Liver (tissue), 9 donors: ENCODE results near the gene RBM45. TPM values are rescaled to one million over a fixed set of nuclear protein-coding genes. Genes with fewer than 3 reads are reported as not detected.

ENCODE experiments used
- DNase-seq: peaks from one replicate; pipeline ENCODE4 v3.0.0-alpha.2; 2017; ENCODE audit warnings: low spot score
- H3K27ac ChIP-seq, 2 donors: one replicate each; pipeline ENCODE4 v1.7.0; 2013; ENCODE audit warnings: inconsistent platforms in 2 of 2, low read length in 2 of 2, control low read depth in 1 of 2, low read depth in 1 of 2, mild to moderate bottlenecking in 1 of 2
- H3K27me3 ChIP-seq, 4 donors: one replicate each; pipeline versions ENCODE4 v1.6.1 to v1.7.0; 2013; ENCODE audit warnings: low read length in 3 of 4, inconsistent platforms in 1 of 4, mild to moderate bottlenecking in 1 of 4, moderate library complexity in 1 of 4; ENCODE audit not compliant: control insufficient read depth in 4 of 4, insufficient read depth in 4 of 4
- H3K36me3 ChIP-seq, 4 donors: one replicate each; pipeline versions ENCODE4 v1.6.1 to v1.7.0; 2013; ENCODE audit warnings: low read length in 3 of 4, mild to moderate bottlenecking in 3 of 4, low read depth in 1 of 4, moderate library complexity in 1 of 4; ENCODE audit not compliant: control insufficient read depth in 4 of 4, insufficient read depth in 3 of 4
- H3K4me1 ChIP-seq, 4 donors: one replicate each; pipeline versions ENCODE4 v1.6.1 to v1.7.0; 2013; ENCODE audit warnings: low read length in 3 of 4, mild to moderate bottlenecking in 3 of 4, moderate library complexity in 1 of 4; ENCODE audit not compliant: control insufficient read depth in 4 of 4, insufficient read depth in 4 of 4
- H3K4me3 ChIP-seq, 3 donors: one replicate each; pipeline versions ENCODE4 v1.6.1 to v1.7.0; 2013; ENCODE audit warnings: low read length in 3 of 3, control low read depth in 1 of 3, low read depth in 1 of 3, mild to moderate bottlenecking in 1 of 3
- H3K9ac ChIP-seq, 2 donors: one replicate each; pipeline ENCODE4 v1.7.0; 2013; ENCODE audit warnings: low read length in 2 of 2, mild to moderate bottlenecking in 2 of 2, moderate library complexity in 2 of 2, control low read depth in 1 of 2, low read depth in 1 of 2
- H3K9me3 ChIP-seq, 4 donors: one replicate each; pipeline versions ENCODE4 v1.6.1 to v1.7.0; 2013; ENCODE audit warnings: low read length in 3 of 4; ENCODE audit not compliant: control insufficient read depth in 4 of 4
- CTCF ChIP-seq: fragments of 150-350 bp; IDR thresholded peaks from 2 replicates; pipeline ENCODE4 v1.5.1; 2017; ENCODE audit warnings: improper control_type of control experiment, low read depth, low read length; ENCODE audit not compliant: missing input control
- FOXA1 ChIP-seq: IDR thresholded peaks from 2 replicates; pipeline ENCODE4 v1.6.1; 2016; ENCODE audit warnings: antibody characterized with exemption
- FOXA2 ChIP-seq: IDR thresholded peaks from 2 replicates; pipeline ENCODE4 v1.6.1; 2016; ENCODE audit warnings: antibody characterized with exemption
- GABPA ChIP-seq, 2 donors: IDR thresholded peaks in 1 of 2; conservative IDR thresholded peaks in 1 of 2; 2 replicates each; pipeline ENCODE4 v1.6.1; 2016; ENCODE audit warnings: antibody characterized with exemption in 2 of 2, mild to moderate bottlenecking in 1 of 2, moderate library complexity in 1 of 2
- HNF4A ChIP-seq, 2 donors: conservative IDR thresholded peaks; 2 replicates each; pipeline ENCODE4 v1.6.1; 2016; ENCODE audit warnings: antibody characterized with exemption in 2 of 2, mild to moderate bottlenecking in 2 of 2
- HNF4G ChIP-seq: IDR thresholded peaks from 2 replicates; pipeline ENCODE4 v1.6.1; 2016; ENCODE audit warnings: antibody characterized with exemption
- JUND ChIP-seq, 2 donors: IDR thresholded peaks; 2 replicates each; pipeline ENCODE4 v1.6.1; 2016; ENCODE audit warnings: antibody characterized with exemption in 2 of 2
- MAX ChIP-seq: IDR thresholded peaks from 2 replicates; pipeline ENCODE4 v1.6.1; 2016; ENCODE audit warnings: antibody characterized with exemption
- NR2F2 ChIP-seq: IDR thresholded peaks from 2 replicates; pipeline ENCODE4 v1.6.1; 2016; ENCODE audit warnings: antibody characterized with exemption
- RXRA ChIP-seq, 2 donors: IDR thresholded peaks; 2 replicates each; pipeline ENCODE4 v1.6.1; 2017 to 2018; ENCODE audit warnings: antibody characterized with exemption in 2 of 2, mild to moderate bottlenecking in 1 of 2
- SP1 ChIP-seq: IDR thresholded peaks from 2 replicates; pipeline ENCODE4 v1.6.1; 2018; ENCODE audit warnings: antibody characterized with exemption, mild to moderate bottlenecking
- ZBTB33 ChIP-seq: IDR thresholded peaks from 2 replicates; pipeline ENCODE4 v1.6.1; 2016; ENCODE audit warnings: antibody characterized with exemption
- whole genome bisulfite sequencing: extraction: QIAGEN DNeasy Blood & Tissue Kit; methylation state at CpG from one replicate; pipeline ENCODE4 v1.1.7; 2013; 5-methylcytosine and 5-hydroxymethylcytosine counted together
- polyA plus RNA-seq, 2 donors: library from polyadenylated mRNA; stranded (reverse) in 1 of 2; unstranded in 1 of 2; fragments of 200-250 nt in 1 of 2; fragments of >200 nt in 1 of 2; fragmentation: Nextera tagmentation in 1 of 2; extraction: Ambion mirVana in 1 of 2; gene quantifications; one replicate each; pipeline versions ENCODE4 v1.2.1 to v1.2.3, GENCODE V29; 2013 to 2015
- total RNA-seq, 2 donors: library from RNA; depleted of rRNA; stranded (reverse); fragments of >200 nt; gene quantifications; one replicate each; pipeline ENCODE4 v1.2.3, GENCODE V29; 2014
- donor health status: healthy.
- donor health status: healthy.
- donor health status: healthy.
- donor health status: healthy.
- donor health status: healthy.

The RBM45 gene
- total and polyA plus RNA-seq, 4 donors = 4.2 to 11.4 (median 6.8) TPM

- peaks cover 4 to 31% (median 21%) of the 10 kb centered on the region in 4 donors for H3K36me3 ChIP-seq
- peaks cover 0 to 8% (median 4%) of the 10 kb centered on the region in 4 donors for H3K4me1 ChIP-seq
- DNase-seq = no peak
- no peak overlapping the region for H3K9ac ChIP-seq
- TF ChIP-seq ZBTB33 = no peak
- TF ChIP-seq GABPA (IDR thresholded peaks at IDR 0.05 in 1 of 2, conservative IDR thresholded peaks at IDR 0.05 in 1 of 2) = no peak
- TF ChIP-seq HNF4G = no peak
- TF ChIP-seq SP1 = no peak
- no peaks in the 10 kb centered on the region for H3K27me3 ChIP-seq
- H3K27ac ChIP-seq = no peak overlapping the region
- WGBS = 97% methylated on average over 1 of the region's 1 CpG
- H3K9me3 ChIP-seq = no peaks in the 10 kb centered on the region
- no peak overlapping the region for H3K4me3 ChIP-seq
Measured at GRCh38 chr2:178117725-178118124, 5.5 kb downstream of the RBM45 start.

- peaks cover 4 to 42% (median 32%) of the 10 kb centered on the region in 4 donors for H3K36me3 ChIP-seq
- no peak overlapping the region for H3K9ac ChIP-seq
- WGBS = 96% methylated on average over 3 of the region's 3 CpGs
- no peaks in the 10 kb centered on the region for H3K4me1 ChIP-seq
- H3K4me3 ChIP-seq = no peak overlapping the region
- DNase-seq = no peak
- TF ChIP-seq HNF4A (conservative IDR thresholded peaks at IDR 0.05) = no peak
- TF ChIP-seq JUND (IDR thresholded peaks at IDR 0.05) = no peak
- TF ChIP-seq SP1 = no peak
- no peak for TF ChIP-seq ZBTB33
- no peak for TF ChIP-seq NR2F2
- TF ChIP-seq RXRA (IDR thresholded peaks at IDR 0.05) = no peak
- no peak overlapping the region for H3K27ac ChIP-seq
- H3K27me3 ChIP-seq = no peaks in the 10 kb centered on the region
- no peaks in the 10 kb centered on the region for H3K9me3 ChIP-seq
Measured at GRCh38 chr2:178119179-178119922, 7.1 kb downstream of the RBM45 start.

- H3K27ac ChIP-seq = no peak overlapping the region
- H3K9me3 ChIP-seq = no peaks in the 10 kb centered on the region
- H3K4me3 ChIP-seq = no peak overlapping the region
- no peaks in the 10 kb centered on the region for H3K4me1 ChIP-seq
- no peak overlapping the region for H3K9ac ChIP-seq
- no peak for TF ChIP-seq FOXA1
- no peak for TF ChIP-seq HNF4A (conservative IDR thresholded peaks at IDR 0.05)
- TF ChIP-seq ZBTB33 = no peak
- TF ChIP-seq CTCF = no peak
- no peak for TF ChIP-seq FOXA2
- TF ChIP-seq MAX = no peak
- TF ChIP-seq SP1 = no peak
- peaks cover 6 to 57% (median 41%) of the 10 kb centered on the region in 4 donors for H3K36me3 ChIP-seq
- DNase-seq = no peak
- 94% methylated on average over 2 of the region's 2 CpGs for WGBS
- H3K27me3 ChIP-seq = no peaks in the 10 kb centered on the region
Measured at GRCh38 chr2:178123163-178123562, 10.9 kb downstream of the RBM45 start.
